ENCODE data around the gene LRRN4.

- TF ChIP-seq POLR2A (IDR thresholded peaks at IDR 0.05; ENCODE audit: low read length) = no peak
- no peak for TF ChIP-seq BHLHE40 (IDR thresholded peaks at IDR 0.05; ENCODE audit: low read depth, low read length)
- no peak for TF ChIP-seq REST (IDR thresholded peaks at IDR 0.05)
- no peak for TF ChIP-seq HMGXB4 (CRISPR knock-in tag; IDR thresholded peaks at IDR 0.05; ENCODE audit: borderline replicate concordance)
- TF ChIP-seq CTCF (IDR thresholded peaks at IDR 0.05) = no peak
- no peak for TF ChIP-seq HES2 (IDR thresholded peaks at IDR 0.05)
These were observed 20.9 kb upstream of the LRRN4 start for GRCh38 chr20:6074784-6075183.

All from A549 (cell line).